IPS-15b (cell line): Measurements from ENCODE around the gene RPS21.

ENCODE experiments used
- H3K27me3 ChIP-seq: one replicate; pipeline ENCODE4 v1.6.1; 2013; ENCODE audit warnings: low read length; ENCODE audit not compliant: control insufficient read depth, insufficient read depth
- H3K36me3 ChIP-seq: one replicate; pipeline ENCODE4 v1.6.1; 2013; ENCODE audit warnings: low read length; ENCODE audit not compliant: control insufficient read depth, insufficient read depth
- H3K4me1 ChIP-seq: one replicate; pipeline ENCODE4 v1.6.1; 2013; ENCODE audit warnings: mild to moderate bottlenecking, low read length; ENCODE audit not compliant: control insufficient read depth, insufficient read depth
- H3K4me3 ChIP-seq: one replicate; pipeline ENCODE4 v1.5.1; 2013; ENCODE audit warnings: low read depth, low read length
- H3K9ac ChIP-seq: one replicate; pipeline ENCODE4 v1.6.1; 2013; ENCODE audit warnings: low read depth, mild to moderate bottlenecking, low read length
- H3K9me3 ChIP-seq: one replicate; pipeline ENCODE4 v1.6.1; 2013; ENCODE audit warnings: mild to moderate bottlenecking, low read length; ENCODE audit not compliant: control insufficient read depth, insufficient read depth

Gene RPS21

GRCh38 chr20:62386383-62387218 is at the start of gene RPS21:
RPS21 (plus strand) TSS chr20:62387103; CDS start chr20:62387339, 236 bp downstream.
- peak within 1 kb of the TSS; percentile 94 for H3K9ac ChIP-seq
- no peaks in the 10 kb centered on the region for H3K9me3 ChIP-seq
- peaks cover 39% of the 10 kb centered on the region for H3K36me3 ChIP-seq
- H3K4me3 ChIP-seq: peak within 1 kb of the TSS; percentile 95
- H3K4me1 ChIP-seq: no peaks in the 10 kb centered on the region
- H3K27me3 ChIP-seq: no peaks in the 10 kb centered on the region

- Histone ChIP-seq H3K36me3 (peaks cover 68% of the 10 kb centered on the region), H3K4me3 (no peak overlapping the region), H3K27me3 (no peaks in the 10 kb centered on the region), H3K4me1 (no peaks in the 10 kb centered on the region), H3K9ac (no peak overlapping the region), H3K9me3 (no peaks in the 10 kb centered on the region)
Observed at GRCh38 chr20:62337558-62338293, 49.2 kb upstream of the RPS21 start.

DNA sequence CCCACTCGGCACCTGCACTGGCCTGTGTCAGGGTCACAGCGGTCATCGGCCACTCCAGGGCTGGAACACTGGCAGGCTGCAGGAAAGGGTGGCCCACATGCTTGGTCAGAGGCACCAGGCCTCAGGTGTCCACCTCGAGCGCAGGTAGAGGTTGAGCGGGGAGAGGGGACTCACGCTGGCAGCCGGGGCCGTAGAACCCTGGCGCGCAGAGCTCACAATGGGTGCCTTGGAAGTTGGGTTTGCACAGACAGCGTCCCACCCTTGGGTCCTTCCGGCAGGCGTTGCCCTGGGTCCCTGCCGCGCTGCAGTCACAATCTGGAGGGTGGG is 48.6 kb upstream of the RPS21 start:
- Histone ChIP-seq H3K27me3 (no peaks in the 10 kb centered on the region), H3K9me3 (no peaks in the 10 kb centered on the region), H3K4me1 (no peaks in the 10 kb centered on the region), H3K9ac (no peak overlapping the region), H3K36me3 (peaks cover 67% of the 10 kb centered on the region), H3K4me3 (no peak overlapping the region)

DNA sequence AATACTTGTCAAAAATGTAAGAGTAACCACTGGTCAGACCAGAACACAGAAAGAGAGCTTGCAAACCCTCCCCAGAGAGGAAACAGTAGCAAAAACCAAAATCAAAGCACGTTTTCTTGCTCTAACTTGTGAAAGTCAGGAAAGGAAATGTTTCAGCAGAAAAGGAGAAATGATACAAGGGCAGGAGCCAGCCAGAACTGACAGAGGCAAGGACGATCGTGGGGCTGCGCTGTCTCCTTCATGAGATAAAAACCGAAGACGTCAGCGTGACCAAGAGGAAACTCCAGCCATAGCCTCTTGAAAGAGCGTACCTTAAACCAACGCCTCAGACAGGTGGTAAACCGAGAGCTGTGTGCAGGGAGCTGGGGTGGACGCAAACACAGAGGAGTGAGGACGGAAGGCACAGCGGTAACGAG is 47.2 kb upstream of the RPS21 start:
- no peak overlapping the region for H3K9ac ChIP-seq
- no peak overlapping the region for H3K4me3 ChIP-seq
- no peaks in the 10 kb centered on the region for H3K9me3 ChIP-seq
- H3K36me3 ChIP-seq: peaks cover 55% of the 10 kb centered on the region
- H3K4me1 ChIP-seq: no peaks in the 10 kb centered on the region
- H3K27me3 ChIP-seq: no peaks in the 10 kb centered on the region

- Histone ChIP-seq H3K9ac (no peak overlapping the region), H3K9me3 (no peaks in the 10 kb centered on the region), H3K27me3 (no peaks in the 10 kb centered on the region), H3K4me1 (no peaks in the 10 kb centered on the region), H3K36me3 (peaks cover 60% of the 10 kb centered on the region), H3K4me3 (no peak overlapping the region)
Observed at GRCh38 chr20:62342910-62343309, 44.0 kb upstream of the RPS21 start.

DNA sequence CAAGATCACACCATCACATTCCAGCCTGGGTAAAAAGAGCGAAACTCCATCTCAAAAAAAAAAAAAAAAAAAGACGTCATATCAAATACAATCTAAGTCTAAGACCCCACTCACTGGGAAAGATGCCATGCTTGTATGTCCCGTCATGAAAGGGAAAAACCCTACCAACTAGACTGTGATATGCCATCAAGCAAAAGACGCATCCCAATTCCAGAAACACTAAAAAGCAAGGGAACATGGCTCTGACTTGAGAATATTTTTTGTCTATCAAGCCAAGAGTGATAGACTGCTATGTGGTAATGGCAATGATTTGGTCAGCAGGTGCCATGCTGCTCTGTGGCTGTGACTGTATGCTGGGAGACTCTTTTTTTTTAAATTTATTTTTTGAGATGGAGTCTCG is 42.8 kb upstream of the RPS21 start:
- Histone ChIP-seq H3K27me3 (no peaks in the 10 kb centered on the region), H3K36me3 (peaks cover 59% of the 10 kb centered on the region), H3K9ac (no peak overlapping the region), H3K4me3 (no peak overlapping the region), H3K9me3 (no peaks in the 10 kb centered on the region), H3K4me1 (no peaks in the 10 kb centered on the region)

GRCh38 chr20:62344782-62345181 is 42.1 kb upstream of the RPS21 start:
- Histone ChIP-seq H3K9me3 (no peaks in the 10 kb centered on the region), H3K4me3 (no peak overlapping the region), H3K27me3 (no peaks in the 10 kb centered on the region), H3K9ac (no peak overlapping the region), H3K4me1 (no peaks in the 10 kb centered on the region), H3K36me3 (peaks cover 57% of the 10 kb centered on the region)

- Histone ChIP-seq H3K27me3 (no peaks in the 10 kb centered on the region), H3K9ac (no peak overlapping the region), H3K4me3 (no peak overlapping the region), H3K4me1 (no peaks in the 10 kb centered on the region), H3K36me3 (peaks cover 58% of the 10 kb centered on the region), H3K9me3 (no peaks in the 10 kb centered on the region)
Observed at GRCh38 chr20:62345681-62346370, 41.1 kb upstream of the RPS21 start.

DNA sequence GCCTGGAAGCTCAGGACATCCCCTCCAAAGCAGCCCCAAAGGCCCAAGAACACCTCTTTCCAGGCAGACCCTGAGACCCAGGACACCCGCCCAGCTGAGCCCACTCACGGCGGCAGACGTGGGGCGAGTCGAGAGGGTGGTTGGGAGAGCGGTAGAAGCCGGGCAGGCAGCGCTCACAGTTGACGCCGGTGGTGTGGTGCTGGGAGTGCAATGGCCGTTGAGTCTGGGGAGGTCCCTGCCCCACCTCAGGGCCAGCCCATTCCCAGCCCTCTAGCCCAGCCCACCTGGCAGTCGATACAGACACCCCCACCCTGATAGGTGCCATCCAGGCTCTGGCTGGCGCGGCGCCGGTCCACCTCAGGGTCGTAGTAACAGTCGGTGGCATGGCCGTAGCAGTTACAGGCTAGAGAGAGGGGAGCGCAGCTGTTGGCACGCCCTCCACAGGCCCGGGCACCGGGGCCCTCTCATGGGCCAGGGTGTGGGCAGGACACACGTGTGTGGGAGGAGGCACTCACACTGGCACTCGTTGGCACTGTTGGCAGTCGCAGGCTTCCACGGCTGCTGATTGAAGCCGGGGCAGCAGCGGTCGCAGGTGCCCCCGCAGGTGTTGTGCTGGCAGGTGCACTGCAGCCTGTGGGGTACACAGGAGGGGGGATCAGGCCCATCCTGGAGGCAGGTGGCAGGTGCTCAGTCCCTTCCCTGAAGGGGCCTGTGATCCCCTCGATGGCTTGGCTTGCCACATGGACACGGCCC is 40.3 kb upstream of the RPS21 start:
- Histone ChIP-seq H3K4me3 (no peak overlapping the region), H3K36me3 (peaks cover 61% of the 10 kb centered on the region), H3K27me3 (no peaks in the 10 kb centered on the region), H3K9ac (no peak overlapping the region), H3K4me1 (no peaks in the 10 kb centered on the region), H3K9me3 (no peaks in the 10 kb centered on the region)

DNA sequence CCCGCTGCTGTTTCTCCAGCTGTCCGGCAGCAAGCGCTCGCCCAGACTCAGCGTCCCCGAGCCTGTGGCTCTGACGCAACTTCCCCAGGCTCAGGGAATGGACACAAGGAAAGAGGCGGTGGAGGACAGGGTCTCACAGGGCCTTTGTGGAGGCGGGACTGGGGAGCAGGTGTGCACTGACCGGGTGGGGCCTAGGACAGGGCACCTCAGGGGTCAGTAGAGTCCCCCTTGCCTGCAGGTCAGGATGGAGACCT is 39.8 kb upstream of the RPS21 start:
- Histone ChIP-seq H3K4me1 (no peaks in the 10 kb centered on the region), H3K36me3 (peaks cover 64% of the 10 kb centered on the region), H3K27me3 (no peaks in the 10 kb centered on the region)

GRCh38 chr20:62347445-62347844 is 39.5 kb upstream of the RPS21 start:
- Histone ChIP-seq H3K27me3 (no peaks in the 10 kb centered on the region), H3K4me3 (no peak overlapping the region), H3K4me1 (no peaks in the 10 kb centered on the region), H3K9me3 (no peaks in the 10 kb centered on the region), H3K36me3 (peaks cover 64% of the 10 kb centered on the region), H3K9ac (no peak overlapping the region)

More for the DNA sequence above, 39.8 kb upstream of the RPS21 start:
- H3K9ac ChIP-seq: no peak overlapping the region
- H3K4me3 ChIP-seq: no peak overlapping the region
- no peaks in the 10 kb centered on the region for H3K9me3 ChIP-seq
